Measurements from ENCODE around the gene IQSEC3.

DNA sequence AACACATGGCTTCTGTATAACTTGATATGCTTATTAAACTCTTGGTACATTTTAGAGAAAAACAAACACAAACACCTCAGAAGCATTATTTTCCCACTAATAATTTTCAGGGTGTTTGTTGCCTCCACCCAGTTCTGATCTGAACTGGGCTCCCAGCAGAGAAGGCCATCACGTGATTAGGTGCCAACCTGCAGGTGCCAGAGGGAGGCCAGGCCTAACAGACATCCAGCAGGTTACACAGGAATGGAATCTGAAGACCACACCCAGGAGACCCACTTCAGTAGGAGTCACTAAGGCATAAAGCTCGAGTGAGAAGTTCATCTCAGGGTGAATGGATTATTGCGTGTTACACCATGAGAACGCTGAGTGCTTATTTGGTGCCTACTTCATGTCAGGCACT lies 138.5 kb downstream of the IQSEC3 start:
- TF ChIP-seq CTCF (tag by site-specific recombination; IDR thresholded peaks at IDR 0.05): no peak
- TF ChIP-seq ZNF148 (tag by site-specific recombination; IDR thresholded peaks at IDR 0.05; ENCODE audit: borderline replicate concordance): no peak
- TF ChIP-seq ZNF658 (tag by site-specific recombination; IDR thresholded peaks at IDR 0.05): no peak
